WTC11 (cell line): ENCODE data around the gene WNT2. TPM values are rescaled to one million over a fixed set of nuclear protein-coding genes. Genes with fewer than 3 reads are reported as not detected.

Experiments
- ATAC-seq: fragments of 200-7000 bp; cut with Tn5 transposase; 2 replicates; pipeline ENCODE4 v1.10.0; 2021; ENCODE audit warnings: mild to moderate bottlenecking, moderate library complexity
- CTCF ChIA-PET: fragments of 300-600 bp; sonication (Branson Sonifier 250); formaldehyde crosslinking; loops from one replicate; lab custom pipeline; 2021; ENCODE audit warnings: antibody characterized with exemption; lab: Charles Lee
- POLR2A ChIA-PET: fragments of 350-600 bp; sonication (Branson Sonifier 250); formaldehyde crosslinking; loops from one replicate; lab custom pipeline; 2021; ENCODE audit warnings: antibody characterized with exemption; lab: Charles Lee
- DNase-seq: peaks from one replicate; pipeline ENCODE4 v3.0.0; 2021; ENCODE audit warnings: low spot score
- H3K27ac Mint-ChIP-seq: 2 replicates; pipeline ENCODE4 v1.8.0; 2021; ENCODE audit warnings: mixed read lengths
- H3K27me3 Mint-ChIP-seq: 2 replicates; pipeline ENCODE4 v1.8.0; 2021; ENCODE audit warnings: low read depth, mild to moderate bottlenecking, moderate library complexity, mixed read lengths
- H3K36me3 Mint-ChIP-seq: 2 replicates; pipeline ENCODE4 v1.8.0; 2021; ENCODE audit warnings: mixed read lengths
- H3K4me1 Mint-ChIP-seq: 2 replicates; pipeline ENCODE4 v1.8.0; 2022; ENCODE audit warnings: mixed read lengths
- H3K4me3 Mint-ChIP-seq: 2 replicates; pipeline ENCODE4 v1.8.0; 2021; ENCODE audit warnings: mild to moderate bottlenecking, moderate library complexity, mixed read lengths
- H3K9me3 Mint-ChIP-seq: 2 replicates; pipeline ENCODE4 v1.8.0; 2021; ENCODE audit warnings: mixed read lengths
- EMX1 ChIP-seq: fragments of 250-450 bp; sonication (Bioruptor Pico); IDR thresholded peaks from 2 replicates; pipeline ENCODE4 v1.8.0; 2021; ENCODE audit warnings: mild to moderate bottlenecking
- ETV6 ChIP-seq: sonication (generic); formaldehyde crosslinking; IDR thresholded peaks from 2 replicates; pipeline ENCODE4 v1.8.1; 2022; ENCODE audit warnings: mild to moderate bottlenecking, missing genetic modification reagents
- GTF2I ChIP-seq: fragments of 250-450 bp; sonication (Bioruptor Pico); conservative IDR thresholded peaks from 2 replicates; pipeline ENCODE4 v1.4.0; 2021; ENCODE audit warnings: mild to moderate bottlenecking
- JUN ChIP-seq: sonication (generic); formaldehyde crosslinking; IDR thresholded peaks from 2 replicates; pipeline ENCODE4 v1.8.0; 2023; ENCODE audit warnings: mild to moderate bottlenecking, missing genetic modification reagents
- KAT7 ChIP-seq: sonication (generic); formaldehyde crosslinking; IDR thresholded peaks from 2 replicates; pipeline ENCODE4 v1.8.1; 2023; ENCODE audit warnings: missing genetic modification reagents, mild to moderate bottlenecking, borderline replicate concordance
- MLX ChIP-seq: sonication (generic); formaldehyde crosslinking; IDR thresholded peaks from 2 replicates; pipeline ENCODE4 v1.8.1; 2023; ENCODE audit warnings: mild to moderate bottlenecking, missing genetic modification reagents, moderate library complexity
- NR3C1 ChIP-seq: sonication (generic); formaldehyde crosslinking; conservative IDR thresholded peaks from 2 replicates; pipeline ENCODE4 v1.8.1; 2023; ENCODE audit warnings: low read depth, mild to moderate bottlenecking, missing genetic modification reagents
- PRRX2 ChIP-seq: fragments of 250-450 bp; sonication (Bioruptor Pico); IDR thresholded peaks from 2 replicates; pipeline ENCODE4 v1.8.0; 2021; ENCODE audit warnings: mild to moderate bottlenecking
- SMAD3 ChIP-seq: sonication (generic); formaldehyde crosslinking; IDR thresholded peaks from 2 replicates; pipeline ENCODE4 v1.8.0; 2022; ENCODE audit warnings: missing genetic modification reagents, mild to moderate bottlenecking, borderline replicate concordance
- SOX15 ChIP-seq: fragments of 250-450 bp; sonication (Bioruptor Pico); IDR thresholded peaks from 2 replicates; pipeline ENCODE4 v1.9.0; 2021; ENCODE audit warnings: mild to moderate bottlenecking
- TCF7 ChIP-seq: sonication (generic); formaldehyde crosslinking; IDR thresholded peaks from 2 replicates; pipeline ENCODE4 v1.8.0; 2022; ENCODE audit warnings: mild to moderate bottlenecking, low read depth, missing genetic modification reagents, moderate library complexity
- ZNF317 ChIP-seq: sonication (generic); formaldehyde crosslinking; IDR thresholded peaks from 2 replicates; pipeline ENCODE4 v1.8.1; 2023; ENCODE audit warnings: low read depth, mild to moderate bottlenecking, moderate library complexity, missing genetic modification reagents, borderline replicate concordance
- ZNF512 ChIP-seq: sonication (generic); formaldehyde crosslinking; IDR thresholded peaks from 2 replicates; pipeline ENCODE4 v1.8.1; 2022; ENCODE audit warnings: missing genetic modification reagents, borderline replicate concordance
- total RNA-seq: library from RNA; stranded (reverse); gene quantifications from 3 replicates; pipeline ENCODE4 v1.2.3, GENCODE V29; 2021
- TF ChIP-seq, protein P1 (sequence below): sonication (generic); formaldehyde crosslinking; IDR thresholded peaks from 2 replicates; pipeline ENCODE4 v1.8.1; 2023; ENCODE audit warnings: mild to moderate bottlenecking, missing genetic modification reagents, moderate library complexity
- TF ChIP-seq, protein P2 (sequence below): sonication (generic); formaldehyde crosslinking; IDR thresholded peaks from 2 replicates; pipeline ENCODE4 v1.8.1; 2023; ENCODE audit warnings: mild to moderate bottlenecking, missing genetic modification reagents, borderline replicate concordance
- TF ChIP-seq, protein P3 (sequence below): sonication (generic); formaldehyde crosslinking; IDR thresholded peaks from 2 replicates; pipeline ENCODE4 v1.8.1; 2023; ENCODE audit warnings: mild to moderate bottlenecking, missing genetic modification reagents

Gene WNT2
- total RNA-seq, 1 experiment from 2014 or later, result not detected

DNA sequence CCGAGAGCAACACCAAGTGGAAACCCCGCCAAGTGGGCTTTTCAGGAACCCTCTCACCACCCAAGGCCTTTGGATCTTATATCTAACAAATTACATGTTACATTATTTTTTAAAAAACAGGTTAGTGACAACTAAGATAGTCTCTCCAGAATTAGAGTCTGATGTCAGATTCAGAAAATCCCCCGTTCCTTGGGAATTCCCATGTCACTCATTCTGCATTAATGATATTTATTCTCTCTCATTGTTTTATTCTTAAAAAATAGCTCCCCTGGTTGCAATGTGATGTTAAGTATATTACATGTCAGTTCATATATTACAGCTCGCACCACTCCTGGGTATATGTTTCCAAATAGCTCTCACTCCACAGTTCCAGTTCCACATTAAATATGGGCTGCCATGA is 81.8 kb downstream of the WNT2 start:
- ChIA-PET POLR2A (no interaction called here), CTCF (no interaction called here)
- H3K36me3 Mint-ChIP-seq, result peaks cover 7% of the 10 kb centered on the region; the same call in 1 of the 2 replicates
- H3K9me3 Mint-ChIP-seq, result peaks cover 17% of the 10 kb centered on the region
- no peak for ATAC-seq
- H3K27ac Mint-ChIP-seq, result no peak overlapping the region
- no peak overlapping the region for H3K4me3 Mint-ChIP-seq
- H3K4me1 Mint-ChIP-seq, result no peaks in the 10 kb centered on the region
- H3K27me3 Mint-ChIP-seq, result no peaks in the 10 kb centered on the region; the same call in 1 of the 2 replicates
- TF ChIP-seq, protein P1, sequence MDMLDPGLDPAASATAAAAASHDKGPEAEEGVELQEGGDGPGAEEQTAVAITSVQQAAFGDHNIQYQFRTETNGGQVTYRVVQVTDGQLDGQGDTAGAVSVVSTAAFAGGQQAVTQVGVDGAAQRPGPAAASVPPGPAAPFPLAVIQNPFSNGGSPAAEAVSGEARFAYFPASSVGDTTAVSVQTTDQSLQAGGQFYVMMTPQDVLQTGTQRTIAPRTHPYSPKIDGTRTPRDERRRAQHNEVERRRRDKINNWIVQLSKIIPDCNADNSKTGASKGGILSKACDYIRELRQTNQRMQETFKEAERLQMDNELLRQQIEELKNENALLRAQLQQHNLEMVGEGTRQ, result no peak
- DNase-seq, result no peak

DNA sequence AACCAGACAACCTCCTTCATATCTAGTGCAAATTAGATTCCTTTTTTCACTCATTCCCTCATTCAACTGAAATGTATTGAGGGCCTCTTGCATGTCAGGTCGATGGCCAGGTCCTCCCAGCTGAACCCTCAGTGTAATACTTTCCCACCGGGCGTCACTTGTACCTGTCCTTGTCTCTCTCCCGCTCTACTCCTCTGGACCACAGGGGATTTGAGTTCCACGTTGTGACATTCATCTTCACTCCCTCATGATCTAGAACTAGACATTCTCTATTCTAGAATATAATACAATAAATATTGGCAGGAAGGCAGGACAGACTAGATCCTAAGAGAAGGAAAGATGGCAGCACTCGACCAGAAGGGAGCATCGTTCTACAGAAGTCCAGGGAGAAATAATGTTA is 83.9 kb downstream of the WNT2 start:
- ChIA-PET POLR2A (no interaction called here), CTCF (interaction anchor here (1.2 kb wide), 1 partner anchor 26 kb away, joined by 3 read pairs; no protein-coding TSS in a partner anchor)
- ATAC-seq (no peak), DNase-seq (no peak)
- Mint-ChIP-seq H3K4me1 (no peaks in the 10 kb centered on the region), H3K27me3 (0 out of 2 replicates have a peak, but pooled peaks cover 2% of the 10 kb centered on the region), H3K36me3 (no peaks in the 10 kb centered on the region), H3K4me3 (no peak overlapping the region), H3K27ac (no peak overlapping the region), H3K9me3 (peaks cover 7% of the 10 kb centered on the region; the same call in 1 of the 2 replicates)
- TF ChIP-seq GTF2I (CRISPR knock-in tag), result no peak
- no peak for TF ChIP-seq JUN (CRISPR knock-in tag)
- TF ChIP-seq EMX1 (CRISPR knock-in tag), result no peak
- TF ChIP-seq TCF7 (CRISPR knock-in tag), result no peak
- TF ChIP-seq ETV6, result no peak
- TF ChIP-seq SOX15, result no peak
- no peak for TF ChIP-seq NR3C1 (CRISPR knock-in tag)
- TF ChIP-seq, protein P2, sequence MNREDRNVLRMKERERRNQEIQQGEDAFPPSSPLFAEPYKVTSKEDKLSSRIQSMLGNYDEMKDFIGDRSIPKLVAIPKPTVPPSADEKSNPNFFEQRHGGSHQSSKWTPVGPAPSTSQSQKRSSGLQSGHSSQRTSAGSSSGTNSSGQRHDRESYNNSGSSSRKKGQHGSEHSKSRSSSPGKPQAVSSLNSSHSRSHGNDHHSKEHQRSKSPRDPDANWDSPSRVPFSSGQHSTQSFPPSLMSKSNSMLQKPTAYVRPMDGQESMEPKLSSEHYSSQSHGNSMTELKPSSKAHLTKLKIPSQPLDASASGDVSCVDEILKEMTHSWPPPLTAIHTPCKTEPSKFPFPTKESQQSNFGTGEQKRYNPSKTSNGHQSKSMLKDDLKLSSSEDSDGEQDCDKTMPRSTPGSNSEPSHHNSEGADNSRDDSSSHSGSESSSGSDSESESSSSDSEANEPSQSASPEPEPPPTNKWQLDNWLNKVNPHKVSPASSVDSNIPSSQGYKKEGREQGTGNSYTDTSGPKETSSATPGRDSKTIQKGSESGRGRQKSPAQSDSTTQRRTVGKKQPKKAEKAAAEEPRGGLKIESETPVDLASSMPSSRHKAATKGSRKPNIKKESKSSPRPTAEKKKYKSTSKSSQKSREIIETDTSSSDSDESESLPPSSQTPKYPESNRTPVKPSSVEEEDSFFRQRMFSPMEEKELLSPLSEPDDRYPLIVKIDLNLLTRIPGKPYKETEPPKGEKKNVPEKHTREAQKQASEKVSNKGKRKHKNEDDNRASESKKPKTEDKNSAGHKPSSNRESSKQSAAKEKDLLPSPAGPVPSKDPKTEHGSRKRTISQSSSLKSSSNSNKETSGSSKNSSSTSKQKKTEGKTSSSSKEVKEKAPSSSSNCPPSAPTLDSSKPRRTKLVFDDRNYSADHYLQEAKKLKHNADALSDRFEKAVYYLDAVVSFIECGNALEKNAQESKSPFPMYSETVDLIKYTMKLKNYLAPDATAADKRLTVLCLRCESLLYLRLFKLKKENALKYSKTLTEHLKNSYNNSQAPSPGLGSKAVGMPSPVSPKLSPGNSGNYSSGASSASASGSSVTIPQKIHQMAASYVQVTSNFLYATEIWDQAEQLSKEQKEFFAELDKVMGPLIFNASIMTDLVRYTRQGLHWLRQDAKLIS (CRISPR knock-in tag), result no peak
- TF ChIP-seq PRRX2 (CRISPR knock-in tag), result no peak
- TF ChIP-seq, protein P3, sequence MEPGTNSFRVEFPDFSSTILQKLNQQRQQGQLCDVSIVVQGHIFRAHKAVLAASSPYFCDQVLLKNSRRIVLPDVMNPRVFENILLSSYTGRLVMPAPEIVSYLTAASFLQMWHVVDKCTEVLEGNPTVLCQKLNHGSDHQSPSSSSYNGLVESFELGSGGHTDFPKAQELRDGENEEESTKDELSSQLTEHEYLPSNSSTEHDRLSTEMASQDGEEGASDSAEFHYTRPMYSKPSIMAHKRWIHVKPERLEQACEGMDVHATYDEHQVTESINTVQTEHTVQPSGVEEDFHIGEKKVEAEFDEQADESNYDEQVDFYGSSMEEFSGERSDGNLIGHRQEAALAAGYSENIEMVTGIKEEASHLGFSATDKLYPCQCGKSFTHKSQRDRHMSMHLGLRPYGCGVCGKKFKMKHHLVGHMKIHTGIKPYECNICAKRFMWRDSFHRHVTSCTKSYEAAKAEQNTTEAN (CRISPR knock-in tag), result no peak
- no peak for TF ChIP-seq ZNF317
- TF ChIP-seq KAT7 (CRISPR knock-in tag), result no peak
- no peak for TF ChIP-seq ZNF512
- TF ChIP-seq MLX (CRISPR knock-in tag), result no peak
- no peak for TF ChIP-seq SMAD3 (CRISPR knock-in tag)
